Upper lobe of right lung (tissue), 1 donor: ENCODE measurements around the gene OSBPL3. TPM values are rescaled to one million over a fixed set of nuclear protein-coding genes. Genes with fewer than 3 reads are reported as not detected.
"Not testable (repeated sequence)": the region's sequence is repeated elsewhere in the genome, so short reads cannot be mapped to it uniquely, and the experiment has no call there.

ENCODE experiments used
- ATAC-seq: fragments of 200-7000 bp; cut with Tn5 transposase; one replicate; pipeline ENCODE4 v1.9.1; 2020; ENCODE audit warnings: mild to moderate bottlenecking, moderate library complexity
- DNase-seq: peaks from one replicate; pipeline ENCODE4 v3.0.0-alpha.2; 2020
- H3K27ac ChIP-seq: fragments of 200-600 bp; one replicate; pipeline ENCODE4 v1.8.0; 2022
- H3K27me3 ChIP-seq: fragments of 200-600 bp; one replicate; pipeline ENCODE4 v1.8.0; 2022; ENCODE audit warnings: mild to moderate bottlenecking
- H3K36me3 ChIP-seq: fragments of 200-600 bp; one replicate; pipeline ENCODE4 v1.8.0; 2022
- H3K4me1 ChIP-seq: fragments of 200-600 bp; one replicate; pipeline ENCODE4 v1.8.0; 2022
- H3K4me3 ChIP-seq: fragments of 200-600 bp; one replicate; pipeline ENCODE4 v1.8.0; 2022; ENCODE audit warnings: mild to moderate bottlenecking
- H3K9me3 ChIP-seq: fragments of 200-600 bp; one replicate; pipeline ENCODE4 v1.8.0; 2022
- intact Hi-C: fragments of 100-400 bp; cut with DNase I; formaldehyde crosslinking; loops from one replicate; pipeline ENCODE4 v1.11.0; 2022
- total RNA-seq: library from RNA; stranded (reverse); fragmentation: NEBNext Ultra II Directional; extraction: Animal tissue kit (Norgen Biotek cat#: 25700); gene quantifications from one replicate; pipeline ENCODE4 v1.2.1, GENCODE V29; 2021
- TF ChIP-seq, protein P1 (sequence below): fragments of 200-600 bp; IDR thresholded peaks from one replicate; pipeline ENCODE4 v1.8.0; 2022; ENCODE audit warnings: antibody characterized with exemption
- donor health status: DM: no; HTN: yes; CAD: no; lungs with severe emphysema.

Gene OSBPL3
- total RNA-seq, 1 donor from 2014 or later: 23.7 TPM

GRCh38 chr7:24797270-24797669 lies 182.7 kb downstream of the OSBPL3 start:
- no peak for ATAC-seq
- Histone ChIP-seq H3K9me3 (no peaks in the 10 kb centered on the region), H3K4me1 (no peaks in the 10 kb centered on the region), H3K27me3 (no peaks in the 10 kb centered on the region), H3K4me3 (no peak overlapping the region), H3K27ac (no peak overlapping the region), H3K36me3 (no peaks in the 10 kb centered on the region)
- TF ChIP-seq, protein P1, sequence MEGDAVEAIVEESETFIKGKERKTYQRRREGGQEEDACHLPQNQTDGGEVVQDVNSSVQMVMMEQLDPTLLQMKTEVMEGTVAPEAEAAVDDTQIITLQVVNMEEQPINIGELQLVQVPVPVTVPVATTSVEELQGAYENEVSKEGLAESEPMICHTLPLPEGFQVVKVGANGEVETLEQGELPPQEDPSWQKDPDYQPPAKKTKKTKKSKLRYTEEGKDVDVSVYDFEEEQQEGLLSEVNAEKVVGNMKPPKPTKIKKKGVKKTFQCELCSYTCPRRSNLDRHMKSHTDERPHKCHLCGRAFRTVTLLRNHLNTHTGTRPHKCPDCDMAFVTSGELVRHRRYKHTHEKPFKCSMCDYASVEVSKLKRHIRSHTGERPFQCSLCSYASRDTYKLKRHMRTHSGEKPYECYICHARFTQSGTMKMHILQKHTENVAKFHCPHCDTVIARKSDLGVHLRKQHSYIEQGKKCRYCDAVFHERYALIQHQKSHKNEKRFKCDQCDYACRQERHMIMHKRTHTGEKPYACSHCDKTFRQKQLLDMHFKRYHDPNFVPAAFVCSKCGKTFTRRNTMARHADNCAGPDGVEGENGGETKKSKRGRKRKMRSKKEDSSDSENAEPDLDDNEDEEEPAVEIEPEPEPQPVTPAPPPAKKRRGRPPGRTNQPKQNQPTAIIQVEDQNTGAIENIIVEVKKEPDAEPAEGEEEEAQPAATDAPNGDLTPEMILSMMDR: no peak
- intact Hi-C loops: no loop called here
- DNase-seq: no peak

DNA sequence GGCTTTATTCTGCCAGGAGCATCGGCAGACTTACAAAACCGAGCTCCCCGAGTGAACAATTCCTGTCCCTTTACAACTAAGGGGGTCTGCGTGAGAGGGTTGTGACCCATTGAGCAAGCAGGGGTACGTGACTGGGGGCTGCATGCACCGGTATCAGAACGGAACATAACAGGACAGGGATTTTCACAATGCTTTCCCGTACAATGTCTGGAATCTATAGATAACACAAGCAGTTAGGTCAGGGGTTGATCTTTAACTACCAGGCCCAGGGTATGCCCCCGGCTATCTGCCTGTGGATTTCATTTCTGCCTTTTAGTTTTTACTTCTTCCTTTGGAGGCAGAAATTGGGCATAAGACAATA lies 184.6 kb downstream of the OSBPL3 start:
- no peak for ATAC-seq
- H3K4me3 ChIP-seq: no peak overlapping the region

DNA sequence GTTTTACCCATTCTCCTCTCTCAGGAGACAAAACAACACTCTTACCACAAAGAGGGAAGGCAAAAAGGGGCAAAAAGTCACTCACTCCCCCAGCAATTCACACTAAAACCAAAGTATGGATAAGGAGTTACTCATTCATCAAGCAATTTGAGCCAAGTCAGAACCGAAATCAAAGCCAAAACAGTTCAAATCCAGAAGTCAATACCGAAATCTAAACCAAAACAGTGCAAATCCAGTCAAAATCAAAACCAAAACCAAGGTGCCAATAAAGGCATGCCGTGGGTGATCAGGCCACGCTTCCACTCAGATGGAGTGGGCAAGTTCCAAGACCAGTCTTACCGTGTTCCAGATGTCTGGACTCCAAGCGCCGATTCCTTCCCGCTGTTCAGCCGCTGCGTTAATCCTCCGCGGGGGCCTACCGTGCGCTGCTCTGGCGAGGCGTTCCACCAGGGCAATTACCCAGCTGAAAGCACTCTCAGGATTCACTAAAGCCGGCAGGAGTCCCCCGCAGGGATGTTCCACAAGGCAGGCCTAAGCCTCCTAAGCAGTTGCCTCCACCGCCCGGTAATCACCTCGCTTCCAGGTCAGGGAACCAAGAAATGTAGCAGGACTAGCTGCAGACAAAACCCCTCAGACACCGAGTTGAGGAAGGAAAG lies 185.1 kb downstream of the OSBPL3 start:
- H3K4me1 ChIP-seq, intact Hi-C loops, H3K36me3 ChIP-seq, H3K4me3 ChIP-seq, ATAC-seq, H3K9me3 ChIP-seq, H3K27ac ChIP-seq, DNase-seq, H3K27me3 ChIP-seq: not testable (repeated sequence)

More for the DNA sequence above, 184.6 kb downstream of the OSBPL3 start:
- Histone ChIP-seq H3K27ac (no peak overlapping the region), H3K9me3 (no peaks in the 10 kb centered on the region), H3K4me1 (no peaks in the 10 kb centered on the region), H3K27me3 (no peaks in the 10 kb centered on the region), H3K36me3 (no peaks in the 10 kb centered on the region)
- intact Hi-C loops: no loop called here
- TF ChIP-seq, protein P1: no peak
- no peak for DNase-seq

DNA sequence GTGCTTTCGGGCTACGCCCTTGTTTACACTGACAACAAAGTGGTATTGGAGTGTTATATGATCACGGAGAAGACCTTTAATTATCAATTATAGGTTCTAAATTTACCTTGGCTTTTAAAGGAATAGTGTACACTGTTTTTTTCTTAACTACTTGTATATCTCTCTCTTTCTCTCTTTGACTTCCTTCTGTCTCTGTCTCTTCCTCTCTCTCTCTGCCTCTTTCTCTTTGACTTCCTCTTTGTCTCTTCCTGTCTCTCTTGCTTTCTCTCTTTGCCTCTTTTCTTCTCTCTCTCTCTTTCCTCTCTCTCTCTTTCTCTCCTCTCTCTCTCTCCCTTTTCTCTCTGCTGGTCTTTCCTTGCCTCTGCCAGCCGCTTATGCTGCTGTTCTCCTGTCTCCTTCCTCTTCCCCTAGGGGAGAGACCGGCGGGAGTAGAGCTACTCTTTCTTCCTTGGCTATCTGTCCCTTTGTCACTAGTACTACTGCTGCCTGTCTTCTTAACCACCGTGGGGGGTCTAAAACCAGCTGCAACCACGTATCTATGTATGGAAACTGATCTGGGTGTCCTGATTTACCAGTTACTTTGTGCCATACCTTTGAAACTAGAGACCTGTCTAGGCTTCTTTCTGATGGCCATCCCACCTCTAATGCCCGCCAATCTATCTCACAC lies 185.9 kb downstream of the OSBPL3 start:
- H3K27ac ChIP-seq: no peak overlapping the region
- no peaks in the 10 kb centered on the region for H3K27me3 ChIP-seq
- H3K36me3 ChIP-seq: no peaks in the 10 kb centered on the region
- TF ChIP-seq, protein P1: no peak
- H3K4me1 ChIP-seq: no peaks in the 10 kb centered on the region
- intact Hi-C loops: no loop called here
- H3K4me3 ChIP-seq: no peak overlapping the region
- ATAC-seq (no peak), DNase-seq (no peak)
- no peaks in the 10 kb centered on the region for H3K9me3 ChIP-seq

DNA sequence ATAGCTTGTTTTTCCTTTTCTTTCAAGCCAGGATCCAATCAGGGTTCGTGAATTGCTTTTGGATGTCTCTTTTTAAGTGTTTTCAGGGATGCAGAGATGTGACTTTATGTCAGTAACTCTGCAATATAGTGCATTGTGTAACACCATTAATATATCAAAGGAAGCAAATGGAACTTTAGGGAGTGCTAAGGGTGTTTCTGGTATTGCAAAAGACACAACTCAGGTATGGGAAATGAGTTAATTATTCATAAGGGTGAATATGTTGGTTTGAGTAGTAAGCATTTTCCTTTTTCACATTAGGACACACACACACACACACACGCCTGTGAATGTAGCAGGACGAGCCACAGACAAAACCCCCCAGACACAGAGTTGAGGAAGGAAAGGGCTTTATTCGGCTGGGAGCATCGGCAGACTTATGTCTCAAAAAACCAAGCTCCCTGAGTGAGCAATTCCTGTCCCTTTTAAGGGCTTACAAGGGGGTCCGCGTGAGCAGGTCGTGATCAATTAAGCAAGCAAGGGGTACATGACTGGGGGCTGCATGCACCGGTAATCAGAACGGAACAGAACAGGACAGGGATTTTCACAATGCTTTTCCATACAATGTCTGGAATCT lies 190.9 kb downstream of the OSBPL3 start:
- intact Hi-C loops: no loop called here
- Histone ChIP-seq H3K27ac (no peak overlapping the region), H3K36me3 (no peaks in the 10 kb centered on the region), H3K27me3 (no peaks in the 10 kb centered on the region), H3K4me1 (no peaks in the 10 kb centered on the region), H3K9me3 (no peaks in the 10 kb centered on the region), H3K4me3 (no peak overlapping the region)
- ATAC-seq: no peak
- DNase-seq: no peak
- TF ChIP-seq, protein P1: no peak

- H3K9me3 ChIP-seq: no peaks in the 10 kb centered on the region
- TF ChIP-seq, protein P1: peak; percentile 34
- no peak overlapping the region for H3K27ac ChIP-seq
- H3K36me3 ChIP-seq: no peaks in the 10 kb centered on the region
- H3K4me1 ChIP-seq: no peaks in the 10 kb centered on the region
- no peak for DNase-seq
- ATAC-seq: no peak
- H3K4me3 ChIP-seq: no peak overlapping the region
- no peaks in the 10 kb centered on the region for H3K27me3 ChIP-seq
- intact Hi-C loops: no loop called here
Observed at GRCh38 chr7:24788075-24788474, 191.9 kb downstream of the OSBPL3 start.
